Putamen (tissue), 1 donor: ENCODE data around the gene MTX2.

ENCODE experiments used
- DNase-seq: peaks from one replicate; pipeline ENCODE4 v3.0.0-alpha.2; 2016; ENCODE audit warnings: low spot score

MTX2 gene

GRCh38 chr2:176378323-176378722, 109.1 kb downstream of the MTX2 start:
- DNase-seq = no peak

DNA sequence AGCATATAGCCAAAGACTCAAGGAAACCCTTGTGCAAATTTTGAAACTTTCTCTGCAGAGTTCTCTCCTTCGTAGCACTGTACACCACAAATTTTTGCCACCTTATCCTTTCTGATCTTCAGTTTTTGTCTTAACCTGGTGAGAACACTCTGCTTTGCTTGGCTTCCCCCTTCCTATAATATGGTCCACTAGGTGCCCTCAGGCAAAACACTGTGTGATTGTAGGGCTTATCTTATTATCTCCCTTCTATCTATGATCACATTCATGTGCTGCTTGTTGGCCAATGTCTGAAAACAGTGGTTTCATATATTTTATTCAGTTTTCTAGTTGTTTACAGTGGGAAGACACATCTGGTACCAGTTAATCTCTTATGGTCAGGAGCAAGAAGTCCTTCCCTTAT, 111.1 kb downstream of the MTX2 start:
- DNase-seq = no peak

DNA sequence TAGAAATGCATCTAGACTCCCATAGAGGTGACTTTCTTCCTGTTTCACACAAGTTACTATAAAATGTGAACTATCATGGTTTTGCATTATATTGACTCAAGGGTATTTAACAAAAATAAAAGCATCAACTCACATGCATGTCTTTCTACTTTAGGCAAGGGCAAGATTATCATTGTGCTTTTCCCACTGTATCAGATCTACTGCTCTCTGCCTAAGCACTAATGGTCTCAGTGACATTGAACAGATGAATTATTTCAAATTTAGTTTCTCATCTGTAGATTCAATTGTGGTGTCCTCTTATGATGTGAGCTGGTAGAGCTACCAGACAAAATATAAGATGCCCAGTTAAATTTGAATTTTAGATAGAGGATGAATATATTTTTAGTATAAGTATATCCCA, 113.9 kb downstream of the MTX2 start:
- DNase-seq = no peak

DNA sequence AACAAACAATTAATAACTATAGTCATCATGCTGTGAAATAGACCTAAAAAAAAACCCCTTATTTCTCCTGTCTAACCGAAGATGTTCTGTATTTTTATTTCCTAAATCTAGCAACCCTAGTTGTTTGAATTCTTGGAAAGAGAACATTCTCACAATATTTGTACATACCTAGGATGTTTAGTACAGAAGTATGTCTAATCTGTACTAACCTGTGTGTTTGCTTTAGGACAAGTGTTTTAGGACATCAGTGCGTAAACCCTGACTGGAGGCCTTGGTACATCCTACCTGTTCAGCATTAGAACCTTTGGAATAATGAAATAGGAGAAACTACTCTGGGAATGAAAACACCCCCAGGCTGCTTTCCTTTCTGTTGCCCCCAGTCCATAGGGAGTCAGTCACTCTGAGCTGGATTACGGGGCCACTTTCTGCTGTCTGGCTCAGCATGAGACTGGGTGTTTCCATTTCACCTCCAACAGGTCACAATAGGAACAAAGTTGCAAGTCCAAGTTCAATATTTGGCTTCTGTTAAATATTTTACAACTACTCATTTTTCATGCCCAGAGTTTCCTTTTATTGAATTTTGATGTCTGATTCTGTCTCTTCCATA, 114.7 kb downstream of the MTX2 start:
- DNase-seq = no peak

GRCh38 chr2:176385219-176385759, 116.0 kb downstream of the MTX2 start:
- no peak for DNase-seq

DNA sequence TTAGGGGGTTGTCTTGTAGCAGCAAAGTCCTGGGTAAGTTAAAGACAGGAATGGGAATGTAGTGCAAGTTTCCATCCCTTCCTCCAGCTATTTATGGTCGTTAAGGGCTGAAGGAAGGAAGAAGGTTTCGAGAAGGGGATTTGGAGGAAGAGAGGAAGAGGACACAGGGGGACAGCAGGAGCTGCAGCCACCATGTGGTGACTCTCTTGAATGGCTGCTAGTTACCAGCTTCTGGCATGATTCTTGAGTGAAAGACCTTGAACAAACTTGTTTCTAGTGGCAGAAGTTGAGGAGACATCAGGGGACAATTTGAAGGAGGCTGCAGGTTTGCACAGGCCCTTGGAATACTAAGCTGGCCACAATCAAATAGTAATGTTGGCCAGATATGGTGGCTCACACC, 116.6 kb downstream of the MTX2 start:
- DNase-seq = no peak
